DMS 273 (cell line): ENCODE measurements around the gene TOX2.

ENCODE experiments used
- DNase-seq: peaks from one replicate; lab custom pipeline; 2025; ENCODE audit not compliant: unreplicated experiment; lab: John Stamatoyannopoulos, UW

The TOX2 gene

GRCh38 chr20:44073011-44073674 is 158.5 kb downstream of the TOX2 start:
- DNase-seq, result no peak

- DNase-seq, result no peak
These were observed 159.0 kb downstream of the TOX2 start for GRCh38 chr20:44073675-44074071.

- DNase-seq, result peak; percentile 54
These were observed 159.8 kb downstream of the TOX2 start for GRCh38 chr20:44074252-44075151.

- DNase-seq, result no peak
These were observed 160.7 kb downstream of the TOX2 start for GRCh38 chr20:44075191-44075949.

- no peak for DNase-seq
These were observed 161.2 kb downstream of the TOX2 start for GRCh38 chr20:44075950-44076232.

- DNase-seq, result no peak
These were observed 164.6 kb downstream of the TOX2 start for GRCh38 chr20:44079291-44079690.

GRCh38 chr20:44080064-44080463 is 165.4 kb downstream of the TOX2 start:
- no peak for DNase-seq

- DNase-seq, result peak; percentile 87
These were observed 166.1 kb downstream of the TOX2 start for GRCh38 chr20:44080646-44081267.

- no peak for DNase-seq
These were observed 166.8 kb downstream of the TOX2 start for GRCh38 chr20:44081476-44081875.

- peak; percentile 11 for DNase-seq
These were observed 167.2 kb downstream of the TOX2 start for GRCh38 chr20:44081888-44082287.

GRCh38 chr20:44083220-44083933 is 168.7 kb downstream of the TOX2 start:
- DNase-seq, result peak; percentile 70

GRCh38 chr20:44084439-44084838 is 169.8 kb downstream of the TOX2 start:
- no peak for DNase-seq

GRCh38 chr20:44084891-44085290 is 170.2 kb downstream of the TOX2 start:
- DNase-seq, result no peak

GRCh38 chr20:44085616-44086434 is 171.2 kb downstream of the TOX2 start:
- no peak for DNase-seq

GRCh38 chr20:44087051-44087856 is 172.6 kb downstream of the TOX2 start:
- no peak for DNase-seq

- no peak for DNase-seq
These were observed 173.1 kb downstream of the TOX2 start for GRCh38 chr20:44087857-44088120.

GRCh38 chr20:44089987-44090674 is 175.5 kb downstream of the TOX2 start:
- peak; percentile 78 for DNase-seq

GRCh38 chr20:44091026-44091425 is 176.4 kb downstream of the TOX2 start:
- DNase-seq, result no peak
